T-helper 2 cell (primary cell): Measurements from ENCODE around the gene PCCA.
A peak's percentile ranks its signal among the peaks of the same experiment; 100 is the strongest.

Experiments
- DNase-seq, 5 experiments: peaks; one replicate each; pipeline versions ENCODE4 v3.0.0 to v3.0.0-alpha.2; 2012 to 2022

Gene PCCA

DNA sequence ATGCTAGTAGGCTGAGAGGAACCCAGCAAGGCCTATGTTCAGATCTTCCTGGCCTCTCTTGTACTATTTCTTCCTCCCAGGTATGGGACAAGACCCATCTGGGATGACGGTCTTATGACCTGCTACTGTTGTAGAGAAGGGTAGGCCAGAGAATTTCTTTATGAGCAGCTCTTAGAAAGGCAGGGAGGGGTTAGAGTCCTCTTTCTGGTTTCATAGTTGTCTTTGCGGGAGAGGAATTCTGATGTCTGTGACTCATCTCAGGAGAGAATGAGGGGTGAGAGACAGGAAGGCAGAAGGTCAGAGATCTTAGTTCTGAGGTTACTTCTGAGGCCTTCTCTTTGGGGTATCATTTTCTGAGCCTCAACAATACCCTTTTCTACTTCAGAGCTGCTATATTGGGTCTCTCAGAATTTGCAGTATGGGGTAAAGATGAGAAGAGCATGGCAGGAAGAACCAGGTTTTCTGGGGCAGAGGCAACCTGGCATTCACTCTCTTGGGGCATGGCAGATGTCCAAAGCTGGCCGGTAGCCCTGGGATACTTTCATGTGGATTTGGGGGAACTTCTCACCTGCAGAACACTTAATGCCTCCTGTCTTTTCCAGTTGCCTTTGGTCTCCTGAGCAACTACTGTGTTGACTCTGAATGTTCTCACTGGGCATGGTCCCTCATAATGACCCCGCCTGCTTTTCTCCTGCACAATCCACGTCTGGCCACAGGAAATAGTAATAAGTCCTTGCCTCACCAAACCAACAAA is 345.3 kb downstream of the PCCA start:
- DNase-seq = peak in 1 of 5 experiments; percentile 67

DNA sequence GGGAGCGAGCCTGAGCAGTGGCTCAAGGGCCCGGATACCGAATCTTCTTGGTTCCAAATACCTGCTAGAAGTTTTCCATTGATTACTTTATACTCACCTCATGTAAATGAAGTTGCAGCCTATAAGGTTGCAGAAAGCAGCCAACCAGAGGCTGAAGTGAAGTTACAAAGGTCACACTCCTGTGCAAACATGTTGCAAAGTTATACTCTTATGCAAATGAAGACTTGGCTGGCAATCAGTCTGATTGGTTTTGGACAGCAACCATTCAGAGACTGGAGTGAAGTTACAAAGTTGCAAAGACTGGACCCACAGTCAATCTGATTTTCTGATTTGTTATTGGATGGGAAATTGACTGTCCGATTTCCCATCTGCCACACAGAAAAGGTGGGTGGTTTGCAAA is 347.2 kb downstream of the PCCA start:
- DNase-seq = no peak

DNA sequence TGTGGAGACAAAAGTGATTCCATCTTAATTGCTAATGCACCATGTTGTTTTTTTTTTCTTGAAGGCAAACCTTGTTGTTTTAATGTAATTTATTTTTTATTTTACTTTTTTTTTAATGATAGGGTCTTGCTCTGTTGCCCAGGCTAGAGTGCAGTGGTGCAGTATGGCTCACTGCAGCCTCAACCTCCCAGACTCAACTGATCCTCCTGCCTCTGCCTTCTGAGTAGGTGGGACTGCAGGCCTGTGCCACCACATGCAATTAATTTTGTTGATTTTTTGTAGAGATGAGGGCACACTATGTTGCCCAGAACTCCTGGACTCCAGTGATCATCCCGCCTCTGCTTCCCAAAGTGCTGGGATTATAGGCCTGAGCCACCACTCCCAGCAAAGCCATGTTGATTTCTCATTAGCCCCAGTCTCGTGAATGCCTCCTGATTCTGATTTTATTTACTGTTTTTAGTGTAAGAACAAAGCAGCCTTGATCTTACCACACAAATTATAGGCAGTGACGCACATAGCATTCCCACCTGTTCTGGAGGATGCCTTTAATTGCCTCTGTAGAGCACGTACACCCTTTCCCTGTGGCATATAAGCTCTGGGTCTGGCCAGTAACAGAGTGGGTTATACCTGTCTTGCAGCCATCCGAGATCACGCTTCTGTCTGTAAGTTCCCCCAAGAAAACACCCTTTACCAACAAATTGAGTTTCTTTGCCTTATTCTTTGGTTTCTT is 349.3 kb downstream of the PCCA start:
- DNase-seq = no peak

DNA sequence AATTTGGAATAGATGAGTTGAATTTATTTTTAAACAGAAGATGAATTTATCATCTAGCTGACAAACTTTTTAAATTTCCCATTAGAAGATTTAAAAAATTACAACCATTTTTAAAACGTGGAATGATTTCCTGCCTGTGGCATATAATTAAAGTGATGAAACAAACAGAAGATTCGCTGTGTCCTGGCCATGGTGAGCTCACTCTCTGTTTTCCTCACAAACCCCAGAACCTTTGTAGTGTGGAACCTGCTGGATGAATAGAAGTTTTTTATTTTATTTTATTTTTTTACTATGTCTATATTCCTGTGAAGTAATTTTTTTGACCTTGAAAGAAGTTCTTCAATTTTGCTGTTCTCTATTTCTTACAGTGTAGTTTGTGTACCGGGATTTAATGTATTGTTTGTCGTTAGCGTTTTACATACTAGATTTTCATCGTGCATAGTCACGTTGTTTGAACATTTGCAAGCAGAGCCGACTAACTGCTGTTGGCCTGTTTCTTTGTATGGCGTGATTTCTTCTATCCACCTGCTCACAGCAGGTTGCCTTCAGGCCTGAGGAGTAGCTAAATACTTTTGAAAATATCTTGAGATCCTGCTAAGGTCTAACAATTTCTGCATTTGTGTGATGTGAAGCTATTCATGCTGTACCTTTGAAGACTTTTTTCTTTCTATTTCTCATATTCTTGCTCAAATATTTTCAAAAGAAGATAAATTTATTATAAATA is 350.5 kb downstream of the PCCA start:
- DNase-seq = no peak

DNA sequence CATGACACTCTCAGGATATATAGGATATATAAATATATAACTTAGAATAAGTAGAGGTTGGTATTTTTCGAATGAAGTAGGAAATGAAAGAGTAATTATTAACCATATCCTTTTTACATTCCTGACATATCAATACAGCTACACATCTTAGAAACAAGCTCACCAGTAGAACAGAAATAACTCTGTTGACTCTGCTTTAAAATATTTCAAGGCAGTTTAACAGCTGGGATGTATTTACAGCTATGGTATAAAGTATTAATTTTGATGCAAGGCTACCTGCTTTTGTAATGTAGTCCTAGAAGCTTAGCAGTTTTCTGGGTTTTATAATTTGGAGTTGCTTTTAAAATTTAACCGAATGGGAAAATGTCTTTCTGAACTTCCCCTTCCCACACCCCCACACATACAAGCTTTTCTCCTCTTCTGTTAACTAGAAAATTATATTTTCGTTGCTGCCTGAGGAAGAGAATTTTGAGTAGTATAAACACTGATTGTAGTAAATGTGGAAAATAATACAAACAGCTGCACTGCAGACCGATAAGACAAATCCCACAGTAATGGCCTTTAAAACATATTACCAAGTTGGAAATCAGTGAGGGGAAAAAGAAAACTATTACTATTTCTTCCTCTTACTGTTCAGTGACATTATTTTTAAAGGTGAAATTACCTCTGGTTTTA is 352.0 kb downstream of the PCCA start:
- no peak for DNase-seq

DNA sequence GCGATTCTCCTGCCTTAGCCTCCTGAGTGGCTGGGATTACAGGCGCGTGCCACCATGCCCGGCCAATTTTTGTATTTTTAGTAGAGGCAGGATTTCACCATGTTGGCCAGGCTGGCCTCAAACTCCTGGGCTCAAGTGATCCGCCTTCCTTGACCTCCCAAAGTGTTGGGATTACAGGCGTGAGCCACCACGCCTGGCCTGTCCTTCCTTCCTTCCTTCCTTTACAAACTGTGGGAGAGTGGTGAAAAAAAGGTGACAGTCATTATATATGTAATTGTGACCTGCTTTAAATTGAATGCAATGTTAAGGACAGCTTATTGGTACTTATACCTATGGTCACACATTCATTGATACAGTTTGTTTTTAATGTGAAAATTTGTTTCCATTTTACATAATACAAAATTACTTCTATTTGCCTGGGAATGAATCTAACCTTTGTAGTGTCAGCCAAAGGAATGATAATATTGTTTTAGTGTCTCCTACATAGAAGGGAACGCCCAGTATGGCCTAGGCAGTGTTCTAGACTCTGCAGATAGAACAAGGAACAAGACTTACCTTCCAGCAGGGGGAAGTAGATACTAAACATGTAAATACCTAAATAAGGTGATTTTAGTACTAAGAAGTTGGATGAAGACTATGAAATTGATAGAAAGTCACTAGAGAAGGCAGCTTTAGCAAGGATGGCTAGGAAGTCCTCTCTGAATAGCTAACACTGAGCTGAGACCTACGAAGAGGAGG is 353.4 kb downstream of the PCCA start:
- peak in 1 of 5 experiments; percentile 41 for DNase-seq

DNA sequence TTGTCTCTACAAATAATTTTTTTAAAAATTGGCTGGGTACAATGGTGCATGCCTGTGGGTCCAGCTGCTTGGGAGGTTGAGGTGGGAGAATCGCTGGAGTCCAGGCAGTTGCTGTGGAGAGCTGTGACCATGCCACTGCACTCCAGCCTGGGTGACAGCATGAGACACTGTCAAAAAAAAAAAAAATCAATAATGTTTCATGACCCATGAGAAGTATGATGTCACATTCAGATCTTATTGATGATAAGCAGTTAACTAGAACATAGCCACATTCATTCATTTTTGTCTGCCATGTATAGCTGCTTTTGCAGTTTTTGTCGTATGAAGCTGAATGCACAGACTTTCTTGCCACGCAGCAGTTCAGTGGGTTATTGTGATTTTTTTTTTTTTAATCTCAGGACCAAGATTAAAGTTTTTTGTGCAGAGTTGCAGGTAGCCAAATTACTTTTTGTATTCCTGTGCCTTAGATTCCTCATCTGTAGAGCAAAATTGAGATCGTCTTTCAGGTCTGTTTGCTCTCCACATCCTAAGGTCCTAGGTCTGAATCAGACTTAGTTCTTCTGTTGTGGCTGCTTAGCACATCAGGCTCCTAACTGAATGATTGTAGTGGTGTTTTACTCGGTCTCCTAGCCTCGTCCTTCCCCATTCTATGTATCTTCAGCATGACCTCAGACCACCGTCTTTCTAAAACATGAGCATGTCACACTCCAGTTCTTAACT is 354.5 kb downstream of the PCCA start:
- DNase-seq = peak in 1 of 5 experiments; percentile 73

DNA sequence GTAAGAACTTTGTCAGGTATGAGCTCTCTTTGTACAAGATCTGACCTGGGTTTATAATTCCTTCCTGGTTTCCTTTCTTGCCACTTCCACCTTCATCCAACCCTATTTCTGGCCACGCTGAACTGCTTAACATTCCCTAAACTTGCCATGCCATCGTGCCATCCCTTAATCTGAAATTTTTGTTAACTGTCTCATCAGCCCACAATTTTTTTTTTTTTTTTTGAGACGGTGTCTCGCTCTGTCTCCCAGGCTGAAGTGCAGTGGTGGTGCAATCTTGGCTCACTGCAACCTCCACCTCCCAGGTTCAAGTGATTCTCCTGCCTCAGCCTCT is 355.1 kb downstream of the PCCA start:
- no peak for DNase-seq

DNA sequence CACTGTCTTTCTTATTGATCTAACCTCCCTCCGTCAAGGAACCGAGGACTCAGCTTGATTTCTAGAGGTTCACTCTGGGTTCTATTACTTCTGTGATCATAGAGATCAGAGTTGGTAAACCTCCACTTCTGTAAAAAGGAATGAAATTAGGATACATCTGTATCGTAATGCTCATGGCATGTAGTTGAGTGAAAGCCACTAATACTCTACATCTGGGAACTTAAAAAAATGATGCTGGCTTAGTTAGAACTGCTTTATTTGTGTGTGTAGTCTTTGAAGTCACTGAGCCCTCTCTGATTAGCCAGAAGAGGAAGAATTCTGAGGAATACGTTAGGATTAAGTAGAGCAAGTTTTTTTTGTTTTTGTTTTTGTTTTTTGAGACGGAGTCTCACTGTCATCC is 358.9 kb downstream of the PCCA start:
- DNase-seq = no peak

DNA sequence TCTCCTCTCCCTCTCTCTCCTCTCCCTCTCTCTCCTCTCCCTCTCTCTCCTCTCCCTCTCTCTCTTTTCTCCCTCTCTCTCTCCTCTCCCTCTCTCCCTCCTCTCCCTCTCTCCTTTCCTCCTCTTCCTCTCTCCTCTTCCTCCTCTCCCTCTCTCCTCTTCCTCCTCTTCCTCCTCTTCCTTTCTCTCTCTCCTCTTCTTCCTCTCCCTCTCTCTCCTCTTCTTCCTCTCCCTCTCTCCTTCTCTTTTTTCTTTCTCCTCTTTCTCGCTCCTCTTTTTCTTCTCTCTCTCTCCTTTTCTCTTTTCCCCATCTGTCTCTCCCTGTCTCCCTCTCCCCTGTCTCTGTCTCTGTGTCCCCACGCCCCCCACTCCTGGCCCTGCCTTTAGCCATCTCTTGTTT is 363.0 kb downstream of the PCCA start:
- DNase-seq = no peak

DNA sequence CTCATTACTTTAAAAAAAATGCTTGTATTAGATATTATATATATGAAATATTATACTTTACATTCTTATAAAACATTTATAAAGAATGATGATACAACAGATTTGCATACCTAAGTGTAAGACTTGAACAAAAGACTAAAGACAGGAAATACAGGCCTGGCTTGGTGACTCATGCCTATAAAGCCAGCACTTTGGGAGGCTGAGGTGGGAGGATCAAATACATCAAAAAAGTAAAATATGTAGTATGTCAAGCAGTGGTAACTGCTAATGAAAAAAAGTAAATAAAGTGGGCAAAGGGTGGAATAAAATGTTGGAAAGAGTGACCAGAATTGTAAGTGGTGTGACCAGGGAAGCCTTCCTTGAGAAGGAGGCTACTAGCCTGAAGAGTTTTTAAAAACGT is 366.0 kb downstream of the PCCA start:
- peak in 1 of 5 experiments; percentile 42 for DNase-seq

DNA sequence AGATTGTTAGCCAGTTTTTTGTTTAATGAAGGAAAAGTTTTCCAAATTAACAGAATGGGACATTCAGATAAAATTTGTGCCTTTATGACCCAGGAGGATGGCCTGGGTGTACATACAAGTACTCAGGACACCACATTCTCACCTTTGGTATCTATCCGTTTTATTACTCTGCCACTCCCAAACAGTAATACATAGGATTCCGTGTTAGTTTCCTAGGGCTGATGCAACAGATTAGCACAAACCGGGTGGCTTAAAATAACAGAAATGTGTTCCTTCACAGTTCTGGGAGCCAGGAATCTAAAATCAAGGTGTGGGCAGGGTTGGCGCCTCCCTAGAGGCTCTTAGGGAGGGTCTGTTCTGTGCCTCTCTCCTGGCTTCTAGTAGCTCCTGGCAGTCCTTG is 369.8 kb downstream of the PCCA start:
- no peak for DNase-seq

DNA sequence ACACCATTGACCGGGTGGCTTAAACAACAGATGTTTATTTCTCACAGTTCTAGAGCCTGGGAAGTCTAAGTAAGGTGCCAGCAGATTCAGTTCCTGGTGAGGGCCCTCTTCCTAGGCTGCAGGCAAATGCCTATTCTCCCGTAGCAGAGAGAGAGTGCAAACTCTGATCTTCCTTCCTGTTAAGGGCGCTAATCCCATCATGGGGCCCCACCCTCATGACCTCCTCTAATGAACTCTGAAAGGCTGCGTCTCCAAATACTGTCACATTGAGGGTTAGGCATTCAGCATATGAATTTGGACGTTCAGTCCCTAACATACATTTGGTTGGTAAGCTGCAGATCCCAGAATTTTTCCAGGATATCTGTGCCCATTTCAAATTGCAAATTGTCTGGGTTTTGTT is 370.9 kb downstream of the PCCA start:
- DNase-seq = no peak

DNA sequence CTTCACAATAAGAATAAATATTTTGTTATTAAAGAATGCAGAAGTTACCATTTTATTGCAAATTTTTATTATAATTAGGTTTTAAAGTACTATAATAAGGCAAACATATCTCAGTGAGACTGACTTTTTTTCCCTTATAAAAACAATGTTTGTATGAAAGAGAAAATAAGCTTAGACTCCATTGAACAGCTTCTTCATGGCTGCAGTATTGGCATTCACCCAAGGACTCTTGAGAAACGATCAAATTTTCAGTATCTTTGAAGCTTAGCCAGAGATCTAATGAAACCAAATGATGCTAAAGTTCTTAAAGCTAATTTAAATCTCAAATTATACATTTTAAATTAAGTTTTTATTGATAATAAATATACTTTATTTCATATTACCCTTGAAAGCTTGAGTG is 371.4 kb downstream of the PCCA start:
- DNase-seq = no peak

DNA sequence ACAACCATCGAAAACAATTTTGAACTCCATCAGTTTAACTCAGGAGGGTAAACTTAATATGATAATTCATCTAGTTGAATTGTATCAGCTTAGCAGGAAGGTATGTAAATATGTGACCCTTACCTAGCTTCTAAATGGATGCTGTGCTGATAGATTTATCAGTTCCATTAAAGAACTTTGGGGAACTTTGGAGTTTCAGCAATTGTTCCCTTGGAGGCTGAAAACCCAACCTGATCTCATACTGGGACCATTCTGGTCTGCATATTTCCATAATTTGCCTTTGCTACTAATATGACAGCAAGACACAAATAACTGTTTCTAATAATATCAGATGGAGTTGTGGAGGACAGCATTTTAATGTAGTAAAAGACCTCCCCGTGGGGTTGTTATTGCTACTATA is 371.9 kb downstream of the PCCA start:
- no peak for DNase-seq

DNA sequence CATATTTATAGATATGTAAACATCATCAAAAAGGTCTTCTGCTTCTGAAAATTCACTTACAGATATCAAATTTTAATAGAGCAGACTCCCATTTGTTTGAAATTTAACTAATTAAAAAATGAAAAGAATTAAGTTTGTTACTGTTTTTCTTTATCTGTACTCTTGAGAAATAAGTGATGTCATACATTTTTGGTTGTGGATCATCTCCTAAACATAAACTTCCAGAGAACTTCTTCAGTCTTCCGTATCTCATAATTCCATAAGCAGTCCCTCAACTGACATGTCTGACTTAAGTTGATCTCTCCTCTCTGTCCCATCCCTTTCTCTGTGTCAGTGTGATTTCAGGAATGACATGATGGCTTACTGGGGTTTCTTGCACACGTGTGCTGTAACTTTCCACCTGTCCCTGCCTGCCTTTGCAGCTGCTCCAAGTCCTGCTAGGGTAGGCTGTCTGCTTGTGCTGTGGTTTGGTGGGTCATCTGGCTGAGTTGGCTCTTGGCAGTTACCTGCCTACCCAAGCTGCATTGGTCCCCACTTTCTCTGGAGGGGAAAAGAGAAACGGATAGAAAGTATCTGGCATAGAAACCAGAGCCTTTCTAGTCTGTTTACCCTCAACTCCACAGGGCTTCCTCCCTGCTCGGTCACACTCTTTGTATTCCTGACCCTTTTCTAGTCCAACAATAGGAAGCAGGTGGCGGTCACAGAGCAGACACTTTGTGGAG is 372.6 kb downstream of the PCCA start:
- DNase-seq = no peak

DNA sequence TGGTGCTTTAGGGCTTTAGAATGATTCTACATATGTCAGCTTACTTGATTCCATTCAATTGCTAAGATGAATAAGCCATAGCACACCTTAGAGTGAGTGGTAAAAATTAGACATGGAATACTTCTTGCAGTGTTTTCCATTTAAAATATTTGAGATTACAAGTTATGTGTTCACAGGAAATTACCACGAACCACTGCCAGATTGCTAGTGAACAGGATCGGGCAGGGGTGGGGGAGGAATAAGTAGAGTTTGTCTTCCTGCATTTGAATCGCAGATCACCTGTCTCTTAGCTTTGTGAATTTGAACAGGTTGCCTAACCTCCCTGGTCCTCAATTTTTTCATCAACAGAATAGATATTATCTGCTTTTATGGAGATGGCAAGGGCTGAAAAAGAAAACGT is 375.1 kb downstream of the PCCA start:
- DNase-seq = no peak

DNA sequence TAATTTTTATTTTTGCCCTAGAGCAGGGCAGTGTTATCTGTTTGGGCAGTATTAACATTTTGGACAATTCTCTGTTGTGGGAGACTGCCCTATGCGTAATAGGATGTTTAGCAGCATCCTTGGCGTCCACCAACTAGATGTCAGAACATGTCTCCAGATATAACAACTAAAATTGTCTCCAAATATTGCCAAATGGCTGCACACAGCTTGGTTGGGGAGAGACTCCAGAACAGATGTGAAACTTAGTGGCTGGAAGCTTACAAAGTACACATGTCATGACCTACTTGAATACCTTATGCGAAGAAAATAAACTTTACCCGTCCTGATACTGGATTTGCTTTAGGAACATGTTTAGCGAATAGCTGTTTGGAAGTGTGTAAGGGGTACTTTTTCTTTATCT is 376.7 kb downstream of the PCCA start:
- DNase-seq = no peak

DNA sequence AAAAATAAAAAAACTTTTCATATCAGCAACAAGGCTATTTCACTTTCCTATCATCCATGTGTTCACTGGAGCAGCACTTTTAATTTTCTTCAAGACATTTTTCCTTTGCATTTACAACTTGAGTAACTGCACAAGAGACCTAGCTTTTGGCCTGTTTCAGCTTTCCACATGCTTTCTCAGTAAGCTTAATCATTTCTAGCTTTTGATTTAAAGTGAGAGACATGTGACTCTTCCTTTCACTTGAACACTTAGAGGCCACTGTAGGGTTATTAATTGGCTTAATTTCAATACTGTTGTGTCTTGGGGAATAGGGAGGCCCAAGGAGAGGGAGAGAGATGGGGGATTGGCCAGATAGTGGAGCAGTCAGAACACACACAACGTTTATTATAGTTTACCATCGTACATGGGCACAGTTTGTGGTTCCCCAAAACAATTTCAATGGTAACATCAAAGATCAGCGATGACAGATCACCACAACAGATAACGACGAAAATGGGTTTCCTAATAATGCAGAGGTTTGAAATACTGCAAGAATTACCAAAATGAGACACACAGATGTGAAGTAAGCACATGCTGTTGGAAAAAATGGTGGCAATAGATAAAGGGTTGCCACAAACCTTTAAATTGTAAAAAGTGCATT is 382.1 kb downstream of the PCCA start:
- DNase-seq = peak in 1 of 5 experiments; percentile 95

DNA sequence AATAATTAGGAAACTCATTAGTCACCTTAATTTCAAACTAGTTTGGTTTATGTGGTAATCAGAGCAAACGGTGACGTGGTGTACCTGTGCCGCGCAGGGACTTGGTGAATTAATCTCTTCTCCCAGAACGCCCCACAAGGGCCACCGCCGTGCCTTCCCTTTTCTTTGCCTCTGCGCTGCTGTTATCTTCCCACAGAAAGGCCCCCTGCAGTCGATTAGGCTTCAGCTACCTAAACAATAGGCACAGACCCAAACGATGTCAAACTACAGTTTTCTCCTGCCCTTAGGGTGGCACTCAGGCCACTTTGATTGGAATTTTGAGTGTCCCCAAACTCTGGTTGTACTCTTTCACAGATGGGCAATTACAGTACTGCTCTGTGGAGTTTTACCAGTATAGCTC is 384.2 kb downstream of the PCCA start:
- DNase-seq = no peak
